Adrenal gland (tissue), 12 donors: Measurements from ENCODE around the gene TBL1XR1. TPM values are rescaled to one million over a fixed set of nuclear protein-coding genes. Genes with fewer than 3 reads are reported as not detected.

Experiments used
- DNase-seq, 7 donors: peaks; one replicate each; pipeline ENCODE4 v3.0.0-alpha.2; 2019 to 2020
- H3K27ac ChIP-seq, 5 donors: fragments of 200-600 bp; sonication (generic) in 4 of 5; 1 replicate in 3 of 5; 2 replicates in 2 of 5; pipeline versions ENCODE4 v1.5.1 to v1.8.0; 2016 to 2020; ENCODE audit warnings: mild to moderate bottlenecking in 1 of 5
- H3K27me3 ChIP-seq: fragments of 200-600 bp; 2 replicates; pipeline ENCODE4 v1.8.0; 2021
- H3K36me3 ChIP-seq, 2 donors: fragments of 200-600 bp; replicated peaks in 1 of 2; 1 replicate in 1 of 2; 2 replicates in 1 of 2; pipeline versions ENCODE4 v1.5.1 to v1.8.0; 2018 to 2022
- H3K4me1 ChIP-seq, 2 donors: fragments of 200-600 bp; replicated peaks in 1 of 2; 1 replicate in 1 of 2; 2 replicates in 1 of 2; pipeline versions ENCODE4 v1.5.1 to v1.8.0; 2018 to 2021
- H3K4me3 ChIP-seq, 4 donors: fragments of 200-600 bp; sonication (generic) in 3 of 4; one replicate each; pipeline ENCODE4 v1.5.1; 2016 to 2018
- H3K9me3 ChIP-seq, 3 donors: fragments of 200-600 bp; sonication (generic) in 1 of 3; replicated peaks in 1 of 3; 1 replicate in 2 of 3; 2 replicates in 1 of 3; pipeline versions ENCODE4 v1.5.1 to v1.8.0; 2016 to 2021
- CTCF ChIP-seq, 6 experiments: fragments of 450-650 bp in 4 of 6; fragments of 200-600 bp in 2 of 6; sonication (generic) in 1 of 6; IDR thresholded peaks; 1 replicate in 5 of 6; 2 replicates in 1 of 6; pipeline versions ENCODE4 v1.5.1 to v1.8.0; 2016 to 2021; ENCODE audit warnings: antibody characterized with exemption in 6 of 6, mild to moderate bottlenecking in 2 of 6, moderate library complexity in 1 of 6
- POLR2A ChIP-seq, 2 donors: fragments of 450-650 bp; IDR thresholded peaks; one replicate each; pipeline ENCODE4 v1.6.1; 2017; ENCODE audit warnings: antibody characterized with exemption in 2 of 2, mild to moderate bottlenecking in 2 of 2, moderate library complexity in 1 of 2
- WGBS, 4 donors: extraction: QIAGEN DNeasy Blood & Tissue Kit in 2 of 4; methylation state at CpG; one replicate each; pipeline versions ENCODE4 v1.1.5 to v1.1.7; 2013 to 2017; 5-methylcytosine and 5-hydroxymethylcytosine counted together
- intact Hi-C, 2 donors: fragments of 100-400 bp; cut with DNase I; formaldehyde crosslinking; loops; one replicate each; pipeline versions ENCODE4 v1.14.1 to v1.15.0; 2022 to 2023
- polyA plus RNA-seq, 3 donors: library from polyadenylated mRNA; stranded (reverse); fragments of 200-250 nt in 2 of 3; fragments of 350-450 nt in 1 of 3; fragmentation: Illumina TruSeq in 1 of 3; extraction: RNeasy Lipid Tissue Mini Kit (QIAGEN cat#74804) in 1 of 3; gene quantifications; one replicate each; pipeline ENCODE4 v1.2.3, GENCODE V29; 2013 to 2014
- total RNA-seq, 9 donors: library from RNA; depleted of rRNA in 4 of 9; stranded (reverse); fragments of >200 nt in 4 of 9; fragments of 120-200 nt in 1 of 9; fragmentation: NEBNext Ultra II Directional in 1 of 9; extraction: Animal tissue kit (Norgen Biotek cat#: 25700) in 1 of 9; gene quantifications; one replicate each; pipeline versions ENCODE4 v1.1.0 to v1.2.4, GENCODE V29; 2013 to 2023
- donor health status: healthy with polysubstance abuse.
- donor health status: Bipolar disorder and iron deficiency.
- donor health status: DM: yes; HTN: yes; CAD: no.
- donor health status: DM: no; HTN: no; CAD: no.
- donor health status: DM: no; HTN: no; CAD: no.
- donor health status: DM: yes; HTN: yes; CAD: no.

TBL1XR1 gene
- total and polyA plus RNA-seq, 12 donors, result 17.5 to 258 (median 93.6) TPM

- Histone ChIP-seq H3K27ac (peak overlapping the region in 1 of 5 donors; percentile 48), H3K4me1 (peaks cover 0 to 32% of the 10 kb centered on the region in 2 donors), H3K27me3 (no peaks in the 10 kb centered on the region), H3K9me3 (no peaks in the 10 kb centered on the region), H3K36me3 (peaks cover 0 to 27% of the 10 kb centered on the region in 2 donors), H3K4me3 (no peak overlapping the region)
- TF ChIP-seq POLR2A (IDR thresholded peaks at IDR 0.05) (no peak), CTCF (IDR thresholded peaks at IDR 0.05) (no peak)
- intact Hi-C loops, result no loop called here
- WGBS, 4 donors, result 76 to 89% (median 80%) methylated on average over 4 of the region's 4 CpGs
- peak in 2 of 7 donors; percentile 23 to 49 for DNase-seq
These were observed 160.0 kb downstream of the TBL1XR1 start for GRCh38 chr3:177037241-177037640.

GRCh38 chr3:177035676-177036075, 161.6 kb downstream of the TBL1XR1 start:
- WGBS, 4 donors, result 98 to 100% (median 99%) methylated on average over 4 of the region's 4 CpGs
- H3K27me3 ChIP-seq, result no peaks in the 10 kb centered on the region
- H3K36me3 ChIP-seq, result peaks cover 0 to 32% of the 10 kb centered on the region in 2 donors
- no peak for DNase-seq
- H3K9me3 ChIP-seq, result no peaks in the 10 kb centered on the region
- TF ChIP-seq CTCF (IDR thresholded peaks at IDR 0.05) (no peak), POLR2A (IDR thresholded peaks at IDR 0.05) (no peak)
- no peak overlapping the region for H3K4me3 ChIP-seq
- intact Hi-C loops, result no loop called here
- no peak overlapping the region for H3K27ac ChIP-seq
- H3K4me1 ChIP-seq, result peaks cover 0 to 16% of the 10 kb centered on the region in 2 donors

GRCh38 chr3:177034832-177035475, 162.3 kb downstream of the TBL1XR1 start:
- Histone ChIP-seq H3K27me3 (no peaks in the 10 kb centered on the region), H3K4me1 (peaks cover 0 to 10% of the 10 kb centered on the region in 2 donors), H3K27ac (no peak overlapping the region), H3K36me3 (peaks cover 0 to 32% of the 10 kb centered on the region in 2 donors), H3K4me3 (no peak overlapping the region), H3K9me3 (no peaks in the 10 kb centered on the region)
- intact Hi-C loops, result no loop called here
- DNase-seq, result no peak
- 66 to 97% (median 95%) methylated on average over 3 of the region's 3 CpGs for WGBS, 4 donors
- TF ChIP-seq POLR2A (IDR thresholded peaks at IDR 0.05) (no peak), CTCF (IDR thresholded peaks at IDR 0.05) (no peak)

GRCh38 chr3:177026505-177027277, 170.6 kb downstream of the TBL1XR1 start:
- Histone ChIP-seq H3K27ac (peak overlapping the region in 1 of 5 donors; percentile 18), H3K36me3 (no peaks in the 10 kb centered on the region), H3K27me3 (no peaks in the 10 kb centered on the region), H3K4me3 (no peak overlapping the region), H3K4me1 (peaks cover 0 to 11% of the 10 kb centered on the region in 2 donors), H3K9me3 (no peaks in the 10 kb centered on the region)
- intact Hi-C loops, result no loop called here
- DNase-seq, result no peak
- 86 to 94% (median 91%) methylated on average over 3 of the region's 3 CpGs for whole genome bisulfite sequencing, 4 donors
- TF ChIP-seq CTCF (IDR thresholded peaks at IDR 0.05) (no peak), POLR2A (IDR thresholded peaks at IDR 0.05) (no peak)
